ENCODE data around the gene MTERF4.
"Not testable (repeated sequence)": the region's sequence is repeated elsewhere in the genome, so short reads cannot be mapped to it uniquely, and the experiment has no call there.

Gene MTERF4

GRCh38 chr2:241110089-241110606, 8.1 kb upstream of the MTERF4 start:
- no peak for DNase-seq

GRCh38 chr2:241109210-241110088, 7.4 kb upstream of the MTERF4 start:
- DNase-seq: no peak

- DNase-seq: no peak
Observed at GRCh38 chr2:241108271-241109209, 6.5 kb upstream of the MTERF4 start.

- DNase-seq: no peak
Observed at GRCh38 chr2:241107031-241107783, 5.1 kb upstream of the MTERF4 start.

GRCh38 chr2:241105641-241106040, 3.6 kb upstream of the MTERF4 start:
- DNase-seq: no peak

GRCh38 chr2:241104611-241105010, 2.5 kb upstream of the MTERF4 start:
- not testable (repeated sequence) for DNase-seq

GRCh38 chr2:241103176-241103595, 1.1 kb upstream of the MTERF4 start:
- DNase-seq: no peak

GRCh38 chr2:241099246-241099645, 2.8 kb downstream of the MTERF4 start:
- no peak for DNase-seq

- DNase-seq: no peak
Observed at GRCh38 chr2:241096979-241097378, 5.1 kb downstream of the MTERF4 start.

GRCh38 chr2:241095594-241096290, 6.3 kb downstream of the MTERF4 start:
- no peak for DNase-seq

- DNase-seq: no peak
Observed at GRCh38 chr2:241094924-241095420, 7.1 kb downstream of the MTERF4 start.

- no peak for DNase-seq
Observed at GRCh38 chr2:241094172-241094571, 7.9 kb downstream of the MTERF4 start.

- not testable (repeated sequence) for DNase-seq
Observed at GRCh38 chr2:241093133-241093781, 8.8 kb downstream of the MTERF4 start.

GRCh38 chr2:241092677-241093076, 9.4 kb downstream of the MTERF4 start:
- DNase-seq: no peak

GRCh38 chr2:241091734-241092445, 10.2 kb downstream of the MTERF4 start:
- DNase-seq: no peak

- DNase-seq: no peak
Observed at GRCh38 chr2:241091201-241091600, 10.9 kb downstream of the MTERF4 start.

GRCh38 chr2:241088791-241089732, 13.0 kb downstream of the MTERF4 start:
- DNase-seq: no peak

GRCh38 chr2:241088376-241088775, 13.7 kb downstream of the MTERF4 start:
- DNase-seq: no peak
